Hepatocyte (in vitro differentiated cells): Measurements from ENCODE around the gene TTPAL. TPM values are rescaled to one million over a fixed set of nuclear protein-coding genes. Genes with fewer than 3 reads are reported as not detected.
A peak's percentile ranks its signal among the peaks of the same experiment; 100 is the strongest.

ENCODE experiments used
- DNase-seq: peaks from one replicate; pipeline ENCODE4 v3.0.0-alpha.2; 2016; ENCODE audit warnings: low spot score
- H2AFZ ChIP-seq: fragments of 200-600 bp; sonication (generic); 2 replicates; pipeline ENCODE4 v1.6.0; 2016; ENCODE audit warnings: antibody characterized with exemption, mild to moderate bottlenecking
- H3K27ac ChIP-seq: fragments of 200-600 bp; sonication (generic); 2 replicates; pipeline ENCODE4 v1.5.1; 2016; ENCODE audit warnings: mild to moderate bottlenecking
- H3K27me3 ChIP-seq: fragments of 200-600 bp; sonication (generic); 2 replicates; pipeline ENCODE4 v1.6.1; 2016
- H3K36me3 ChIP-seq: fragments of 200-600 bp; sonication (generic); replicated peaks from 2 replicates; pipeline ENCODE4 v1.5.1; 2016; ENCODE audit warnings: low read depth; ENCODE audit not compliant: insufficient read depth
- H3K4me1 ChIP-seq: fragments of 200-600 bp; sonication (generic); 2 replicates; pipeline ENCODE4 v1.5.1; 2016; ENCODE audit warnings: mild to moderate bottlenecking, moderate library complexity; ENCODE audit not compliant: insufficient read depth
- H3K4me2 ChIP-seq: fragments of 200-600 bp; sonication (generic); 2 replicates; pipeline ENCODE4 v1.6.0; 2016
- H3K4me3 ChIP-seq: fragments of 200-600 bp; sonication (generic); 2 replicates; pipeline ENCODE4 v1.5.1; 2016; ENCODE audit warnings: mild to moderate bottlenecking
- H3K79me2 ChIP-seq: fragments of 200-600 bp; sonication (generic); 2 replicates; pipeline ENCODE4 v1.6.0; 2017; ENCODE audit warnings: mild to moderate bottlenecking
- H3K9me2 ChIP-seq: fragments of 200-600 bp; sonication (generic); replicated peaks from 2 replicates; pipeline ENCODE4 v1.6.0; 2017; ENCODE audit warnings: mild to moderate bottlenecking; ENCODE audit not compliant: insufficient read depth
- H3K9me3 ChIP-seq: fragments of 200-600 bp; sonication (generic); 2 replicates; pipeline ENCODE4 v1.5.1; 2016; ENCODE audit warnings: low read depth, mild to moderate bottlenecking
- H4K20me1 ChIP-seq: fragments of 200-600 bp; sonication (generic); 2 replicates; pipeline ENCODE4 v1.6.0; 2016; ENCODE audit warnings: mild to moderate bottlenecking; ENCODE audit not compliant: insufficient read depth, poor library complexity, severe bottlenecking
- EZH2 ChIP-seq: fragments of 200-600 bp; sonication (generic); IDR thresholded peaks from 2 replicates; pipeline ENCODE4 v1.6.1; 2016; ENCODE audit warnings: antibody characterized with exemption, mild to moderate bottlenecking, borderline replicate concordance
- EZH2phosphoT487 ChIP-seq: fragments of 200-600 bp; sonication (generic); IDR thresholded peaks from one replicate; pipeline ENCODE4 v1.6.1; 2018; ENCODE audit warnings: antibody characterized with exemption, mild to moderate bottlenecking, low read depth, moderate library complexity; ENCODE audit not compliant: unreplicated experiment, severe bottlenecking
- WGBS: methylation state at CpG from one replicate; pipeline ENCODE4 v1.1.6; 2016; ENCODE audit warnings: low lambda C conversion rate; ENCODE audit errors: missing lambda C conversion rate; 5-methylcytosine and 5-hydroxymethylcytosine counted together
- polyA plus RNA-seq: library from polyadenylated mRNA; unstranded; fragments of >200 nt; fragmentation: Nextera tagmentation; extraction: Ambion mirVana; gene quantifications from 2 replicates; pipeline ENCODE4 v1.2.1, GENCODE V29; 2016
- small RNA-seq: library from RNA; depleted of rRNA; stranded (forward); fragments of <200 nt; gene quantifications from one replicate; pipeline ENCODE3, GENCODE V24; 2014
- total RNA-seq: library from RNA; depleted of rRNA; stranded (reverse); fragments of >200 nt; gene quantifications from 2 replicates; pipeline ENCODE4 v1.2.3, GENCODE V29; 2014
- TF ChIP-seq, protein P1 (sequence below): fragments of 200-600 bp; sonication (generic); IDR thresholded peaks from 2 replicates; pipeline ENCODE4 v1.5.1; 2016; ENCODE audit warnings: antibody characterized with exemption, mild to moderate bottlenecking; ENCODE audit not compliant: poor library complexity

The TTPAL gene
- total and polyA plus RNA-seq, 2 experiments from 2014 or later: 10.3 to 12.9 TPM

DNA sequence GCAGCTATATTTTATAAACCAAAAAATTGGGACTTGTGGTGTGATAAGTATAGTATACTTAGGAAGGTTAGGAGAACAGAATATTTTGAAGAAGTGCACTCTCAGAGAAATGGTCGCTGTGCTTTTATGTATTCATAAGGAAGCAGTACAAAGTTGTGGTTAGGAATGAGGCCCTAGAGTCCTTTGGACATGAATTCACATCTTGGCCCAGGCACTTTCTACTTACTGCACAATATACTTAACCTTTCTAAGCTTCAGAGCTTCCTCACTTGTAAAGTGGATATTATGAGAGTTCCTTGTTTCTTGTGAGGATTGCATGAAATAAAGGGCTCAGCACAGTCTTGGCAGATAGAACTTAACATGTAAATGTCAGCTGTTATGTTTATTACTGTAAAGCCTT, 67.2 kb downstream of the TTPAL start:
- no peak overlapping the region for H3K27ac ChIP-seq

DNA sequence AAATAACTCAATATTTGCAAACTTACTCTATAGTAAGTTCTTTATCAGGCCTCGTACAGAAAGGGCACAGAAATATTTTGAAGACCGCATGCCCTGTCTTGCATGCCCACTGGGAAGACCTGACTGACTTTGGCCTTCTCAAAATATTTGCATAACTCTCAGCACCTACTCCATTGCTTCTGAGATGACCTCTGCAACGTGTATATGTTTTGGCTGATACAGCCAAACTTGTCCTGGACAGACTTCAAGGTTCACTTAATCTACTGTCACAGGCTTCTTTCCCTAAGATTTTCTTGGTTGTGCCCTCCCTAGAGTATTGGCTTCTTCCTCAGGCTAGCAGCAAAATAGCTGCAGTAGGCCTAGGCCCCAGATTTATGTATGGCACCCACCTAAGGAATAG, 67.7 kb downstream of the TTPAL start:
- Histone ChIP-seq H4K20me1 (no peaks in the 10 kb centered on the region), H3K4me3 (no peak overlapping the region), H3K27ac (no peak overlapping the region), H2AFZ (no peak overlapping the region), H3K9me2 (no peaks in the 10 kb centered on the region), H3K36me3 (no peaks in the 10 kb centered on the region), H3K79me2 (peaks cover 37% of the 10 kb centered on the region), H3K4me2 (no peak overlapping the region), H3K9me3 (no peaks in the 10 kb centered on the region), H3K4me1 (peaks cover 8% of the 10 kb centered on the region), H3K27me3 (no peaks in the 10 kb centered on the region)
- 64% methylated on average over 3 of the region's 3 CpGs for WGBS
- DNase-seq: no peak
- TF ChIP-seq EZH2 (no peak), EZH2phosphoT487 (no peak)
- TF ChIP-seq, protein P1, sequence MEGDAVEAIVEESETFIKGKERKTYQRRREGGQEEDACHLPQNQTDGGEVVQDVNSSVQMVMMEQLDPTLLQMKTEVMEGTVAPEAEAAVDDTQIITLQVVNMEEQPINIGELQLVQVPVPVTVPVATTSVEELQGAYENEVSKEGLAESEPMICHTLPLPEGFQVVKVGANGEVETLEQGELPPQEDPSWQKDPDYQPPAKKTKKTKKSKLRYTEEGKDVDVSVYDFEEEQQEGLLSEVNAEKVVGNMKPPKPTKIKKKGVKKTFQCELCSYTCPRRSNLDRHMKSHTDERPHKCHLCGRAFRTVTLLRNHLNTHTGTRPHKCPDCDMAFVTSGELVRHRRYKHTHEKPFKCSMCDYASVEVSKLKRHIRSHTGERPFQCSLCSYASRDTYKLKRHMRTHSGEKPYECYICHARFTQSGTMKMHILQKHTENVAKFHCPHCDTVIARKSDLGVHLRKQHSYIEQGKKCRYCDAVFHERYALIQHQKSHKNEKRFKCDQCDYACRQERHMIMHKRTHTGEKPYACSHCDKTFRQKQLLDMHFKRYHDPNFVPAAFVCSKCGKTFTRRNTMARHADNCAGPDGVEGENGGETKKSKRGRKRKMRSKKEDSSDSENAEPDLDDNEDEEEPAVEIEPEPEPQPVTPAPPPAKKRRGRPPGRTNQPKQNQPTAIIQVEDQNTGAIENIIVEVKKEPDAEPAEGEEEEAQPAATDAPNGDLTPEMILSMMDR: no peak

More for the DNA sequence above, 67.2 kb downstream of the TTPAL start:
- no peak overlapping the region for H3K4me2 ChIP-seq
- H3K4me1 ChIP-seq: peaks cover 4% of the 10 kb centered on the region
- H3K36me3 ChIP-seq: no peaks in the 10 kb centered on the region
- H2AFZ ChIP-seq: no peak overlapping the region
- DNase-seq: no peak
- WGBS: 79% methylated on average over 1 of the region's 1 CpG
- H3K9me2 ChIP-seq: no peaks in the 10 kb centered on the region
- H3K27me3 ChIP-seq: no peaks in the 10 kb centered on the region
- no peak for TF ChIP-seq EZH2phosphoT487
- peaks cover 37% of the 10 kb centered on the region for H3K79me2 ChIP-seq
- H3K4me3 ChIP-seq: no peak overlapping the region
- H4K20me1 ChIP-seq: no peaks in the 10 kb centered on the region
- no peaks in the 10 kb centered on the region for H3K9me3 ChIP-seq

Small RNA genes within 50 kb of the gene (small RNA-seq; reads per million reads assigned to genes)
- gene RPL37AP1: 0.37 reads per million, percentile 20 among the genes with 10 or more reads in this experiment

Other genes starting within 250 kb of the TTPAL start
- 0.48 and 2.2 TPM in 2 replicates for gene GDAP1L1, start 228.6 kb upstream of the TTPAL start, total RNA-seq
- gene GDAP1L1, start 228.6 kb upstream of the TTPAL start, polyA plus RNA-seq: 0.57 and 0.77 TPM in 2 replicates
- gene FITM2, start 164.7 kb upstream of the TTPAL start, total RNA-seq: 6.7 and 6.8 TPM in 2 replicates
- 2.3 and 4.6 TPM in 2 replicates for gene FITM2, start 164.7 kb upstream of the TTPAL start, polyA plus RNA-seq
- gene R3HDML, start 138.8 kb upstream of the TTPAL start, total RNA-seq: 0.23 TPM in 1 of 2 replicates, not detected in the other
- gene R3HDML, start 138.8 kb upstream of the TTPAL start, polyA plus RNA-seq: 0.21 TPM in 1 of 2 replicates, not detected in the other
- gene HNF4A, start 120.2 kb upstream of the TTPAL start, total RNA-seq: 66.7 and 88.0 TPM in 2 replicates
- gene HNF4A, start 120.2 kb upstream of the TTPAL start, polyA plus RNA-seq: 27.9 and 38.2 TPM in 2 replicates
- 80.0 and 96.9 TPM in 2 replicates for gene SERINC3, start 46.2 kb downstream of the TTPAL start, total RNA-seq
- gene SERINC3, start 46.2 kb downstream of the TTPAL start, polyA plus RNA-seq: 119 and 128 TPM in 2 replicates
- gene PKIG, start 106.7 kb downstream of the TTPAL start, total RNA-seq: 51.9 and 60.5 TPM in 2 replicates
- gene PKIG, start 106.7 kb downstream of the TTPAL start, polyA plus RNA-seq: 46.8 and 47.6 TPM in 2 replicates
- 10.4 and 15.5 TPM in 2 replicates for gene ADA, start 175.8 kb downstream of the TTPAL start, total RNA-seq
- gene ADA, start 175.8 kb downstream of the TTPAL start, polyA plus RNA-seq: 13.5 and 18.5 TPM in 2 replicates
- gene CCN5, start 239.5 kb downstream of the TTPAL start, total RNA-seq: 0.12 and 0.53 TPM in 2 replicates
- 0.82 TPM in 1 of 2 replicates, not detected in the other for gene CCN5, start 239.5 kb downstream of the TTPAL start, polyA plus RNA-seq